CD1c-positive myeloid dendritic cell (primary cell): Measurements from ENCODE around the gene IL12RB1.
A peak's percentile ranks its signal among the peaks of the same experiment; 100 is the strongest.

ENCODE experiments used
- DNase-seq: peaks from one replicate; pipeline ENCODE4 v3.0.0-alpha.2; 2016; ENCODE audit errors: extremely low spot score

The IL12RB1 gene

DNA sequence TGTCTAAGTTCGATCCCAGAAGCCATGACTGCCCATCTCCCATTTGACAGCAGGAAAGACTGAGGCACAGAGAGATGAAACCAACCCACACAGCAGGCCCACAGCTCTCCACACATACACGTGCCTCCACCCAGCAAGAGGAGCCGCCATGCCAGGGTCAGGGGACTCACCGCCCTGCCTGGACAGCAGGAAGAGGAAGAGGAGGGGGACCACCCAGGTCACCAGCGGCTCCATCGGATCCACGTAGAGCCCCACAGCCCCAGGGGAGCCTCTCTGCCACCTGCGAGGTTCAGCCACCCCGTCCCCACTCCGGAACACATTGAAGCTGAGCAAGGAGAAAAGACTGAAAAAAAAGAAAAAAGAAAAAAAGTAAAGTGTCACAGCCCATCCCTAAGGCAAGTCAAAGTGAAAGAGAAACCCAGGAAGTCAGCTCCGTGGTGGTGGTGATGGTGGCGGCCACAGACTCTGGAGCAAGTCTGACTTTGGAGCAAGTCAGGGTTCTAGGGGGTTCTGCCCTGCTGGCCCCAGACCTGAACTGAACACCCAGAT, at the start of gene IL12RB1:
Gene IL12RB1, minus strand, starts transcription at position 345 of the 549 bp plus-strand sequence. Its CDS starts 111 bp downstream, at position 234.
- DNase-seq = peak; percentile 59

DNA sequence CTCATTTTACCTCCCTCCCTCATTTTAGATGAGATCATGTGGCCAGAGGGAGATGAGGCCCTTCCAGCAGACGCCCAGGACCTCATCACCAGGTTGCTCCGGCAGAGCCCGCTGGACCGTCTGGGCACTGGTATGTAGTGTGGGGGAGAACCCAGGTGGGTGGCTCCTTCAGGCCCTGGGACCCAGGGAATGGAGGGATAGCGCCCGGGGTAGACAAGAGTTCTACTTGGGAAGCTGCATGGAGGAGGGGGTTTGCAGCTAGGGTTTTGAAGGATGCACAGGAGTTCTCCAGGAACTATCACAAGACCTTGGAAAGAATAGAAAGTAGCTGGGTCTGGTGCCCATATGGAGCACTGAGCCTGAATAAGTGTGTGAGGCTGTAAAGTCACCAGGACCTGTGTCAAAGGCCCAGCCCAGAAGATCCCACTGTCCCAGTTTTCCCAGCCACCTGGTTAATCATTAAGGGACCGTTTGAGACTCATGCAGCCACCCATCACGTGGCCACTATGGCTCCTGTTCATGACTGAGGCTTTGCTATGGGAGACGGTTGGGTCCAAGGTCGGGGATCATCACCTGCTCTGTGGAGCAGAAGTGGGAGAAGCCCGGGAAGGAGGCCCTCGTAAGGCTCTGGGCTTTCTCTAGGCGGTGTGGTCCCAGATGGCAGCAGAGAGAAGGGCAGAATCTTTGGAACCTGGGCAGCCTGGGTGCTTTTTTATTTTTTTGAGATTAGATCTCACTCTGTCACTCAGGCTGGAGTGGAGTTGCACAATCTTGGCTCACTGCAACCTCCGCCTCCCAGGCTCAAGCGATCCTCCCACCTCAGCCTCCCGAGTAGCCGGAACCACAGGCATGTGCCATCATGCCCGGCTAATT, 49.2 kb upstream of the IL12RB1 start:
- DNase-seq = no peak

DNA sequence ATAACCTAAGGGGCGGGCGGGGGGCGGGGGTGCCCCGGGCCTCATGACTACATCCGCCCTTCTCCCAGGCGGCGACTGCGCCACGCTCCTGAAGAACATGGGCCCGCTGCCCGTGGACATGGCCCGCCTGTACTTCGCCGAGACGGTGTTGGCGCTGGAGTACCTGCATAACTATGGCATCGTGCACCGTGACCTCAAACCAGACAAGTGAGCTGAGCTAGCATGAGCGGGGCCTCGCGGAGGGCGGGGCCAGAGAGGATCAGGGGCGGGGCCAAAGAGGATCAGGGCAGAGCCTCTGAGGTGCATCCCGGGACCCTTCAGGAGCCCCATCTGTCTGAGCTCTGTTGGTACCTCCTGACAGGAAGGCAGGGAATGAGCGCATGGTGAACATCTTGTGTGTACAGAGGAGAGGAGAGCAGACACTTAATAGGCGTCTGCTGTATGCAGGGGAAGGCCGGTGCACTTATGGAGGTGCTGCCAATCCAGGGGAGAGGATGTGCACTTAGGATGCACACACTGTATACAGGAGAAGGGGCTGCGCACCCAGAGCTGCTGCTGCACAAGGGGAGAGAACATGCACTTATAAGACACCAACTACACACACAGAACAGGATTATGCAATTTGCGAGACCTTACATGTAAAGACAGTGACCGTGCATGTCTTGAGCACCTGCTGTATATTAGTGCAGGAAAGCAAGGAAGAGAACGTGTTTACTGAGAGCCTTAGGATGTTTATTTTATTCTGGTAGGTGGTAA, 45.3 kb upstream of the IL12RB1 start:
- no peak for DNase-seq

DNA sequence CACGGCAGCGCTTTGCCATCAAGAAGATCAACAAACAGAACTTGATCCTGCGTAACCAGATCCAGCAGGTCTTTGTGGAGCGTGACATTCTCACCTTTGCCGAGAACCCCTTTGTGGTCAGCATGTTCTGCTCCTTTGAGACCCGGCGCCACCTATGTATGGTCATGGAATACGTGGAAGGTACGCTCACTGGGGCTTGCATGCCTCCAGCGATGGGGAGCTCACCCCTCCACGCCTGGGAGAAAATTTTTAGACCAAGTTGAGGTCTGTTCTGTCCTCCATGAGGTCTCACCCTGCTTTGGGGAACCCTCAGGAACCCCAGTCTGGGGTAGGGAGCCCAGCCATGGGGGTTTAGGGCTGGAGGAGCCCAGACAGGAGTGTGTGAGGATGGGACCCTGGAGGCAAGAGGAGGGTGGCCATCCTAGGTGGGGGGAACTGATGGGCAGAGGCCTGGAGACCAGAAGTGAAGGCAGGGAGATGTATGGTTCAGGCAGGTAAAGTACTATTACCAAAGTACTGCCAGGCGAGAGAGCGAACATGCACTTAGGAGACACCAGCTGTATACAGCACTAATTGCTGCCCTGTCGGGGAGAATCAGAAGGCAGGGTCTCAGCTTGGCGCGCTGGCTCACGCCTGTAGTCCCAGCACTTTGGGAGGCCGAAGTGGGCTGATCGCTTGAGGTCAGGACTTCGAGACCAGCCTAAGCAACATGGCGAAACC, 43.9 kb upstream of the IL12RB1 start:
- DNase-seq = no peak

DNA sequence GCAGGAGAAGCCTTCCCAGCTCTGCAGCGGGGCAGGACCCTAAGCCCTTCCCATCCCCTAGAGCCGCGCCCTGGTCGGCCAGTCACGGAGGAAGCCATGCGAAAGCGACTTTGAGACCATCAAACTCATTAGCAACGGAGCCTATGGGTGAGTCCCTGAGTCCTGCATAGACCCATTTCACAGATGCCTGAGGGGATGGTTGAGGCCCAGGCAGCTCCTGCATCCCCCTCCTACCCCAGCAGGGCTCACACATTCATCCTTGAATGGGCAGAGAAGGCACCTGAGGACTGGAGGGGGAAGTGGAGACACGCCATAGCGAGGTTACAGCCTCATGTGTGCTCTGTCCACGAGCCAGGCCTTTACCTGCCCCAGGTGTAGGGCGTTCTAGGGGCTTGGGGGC, 42.1 kb upstream of the IL12RB1 start:
- DNase-seq = no peak

DNA sequence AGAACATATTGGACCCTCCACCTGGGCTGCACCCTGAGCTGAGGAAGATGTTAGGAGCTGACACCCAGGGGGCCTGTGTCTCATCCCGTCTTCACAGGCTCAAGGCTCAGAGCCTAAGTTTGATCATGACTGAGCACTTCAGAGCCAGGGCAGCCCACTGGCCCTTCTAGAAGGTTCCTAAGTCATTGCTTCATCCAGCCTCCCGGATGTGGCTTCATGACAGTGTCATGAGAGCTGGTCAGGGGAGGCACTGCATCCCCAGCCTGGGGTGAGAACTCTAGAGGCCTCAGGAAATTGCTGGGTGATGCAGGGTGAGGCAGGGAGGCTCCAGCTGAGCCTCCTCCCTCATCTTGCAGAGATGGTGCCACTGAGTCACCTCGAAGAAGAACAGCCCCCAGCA, 41.3 kb upstream of the IL12RB1 start:
- no peak for DNase-seq

DNA sequence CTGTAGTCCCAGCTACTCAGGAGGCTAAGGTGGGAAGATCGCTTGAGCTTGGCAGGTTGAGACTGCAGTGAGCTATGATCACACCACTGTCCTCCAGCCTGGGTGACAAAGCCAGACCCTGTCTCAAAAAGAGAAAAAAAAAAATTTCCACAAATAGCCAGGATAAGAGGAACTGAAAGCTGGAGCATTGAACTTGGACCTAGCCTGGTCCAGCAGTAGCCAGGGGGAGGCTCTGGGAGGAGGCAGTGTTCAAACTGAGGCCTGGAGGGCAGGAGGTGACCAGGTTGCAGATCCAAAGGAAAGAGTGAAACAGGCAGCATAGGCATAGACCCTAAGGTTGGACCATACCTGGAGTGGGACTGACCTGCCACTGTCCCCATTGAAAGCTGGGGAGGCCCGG, 39.4 kb upstream of the IL12RB1 start:
- peak; percentile 55 for DNase-seq

DNA sequence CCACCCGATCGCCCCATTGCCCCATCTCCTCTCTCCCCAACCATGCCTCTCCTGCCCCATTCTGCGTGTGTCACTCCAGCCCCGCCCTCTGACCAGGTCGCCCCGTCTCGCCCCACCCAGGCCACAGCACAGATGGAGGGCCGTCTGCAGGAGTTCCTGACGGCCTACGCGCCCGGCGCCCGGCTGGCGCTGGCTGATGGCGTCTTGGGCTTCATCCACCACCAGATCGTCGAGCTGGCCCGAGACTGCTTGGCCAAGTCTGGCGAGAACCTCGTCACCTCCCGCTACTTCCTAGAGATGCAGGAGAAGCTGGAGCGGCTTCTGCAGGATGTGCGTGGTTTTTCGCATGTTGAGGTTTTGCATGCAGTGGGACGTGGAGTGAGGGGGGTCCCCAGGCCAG, 37.1 kb upstream of the IL12RB1 start:
- DNase-seq = no peak

DNA sequence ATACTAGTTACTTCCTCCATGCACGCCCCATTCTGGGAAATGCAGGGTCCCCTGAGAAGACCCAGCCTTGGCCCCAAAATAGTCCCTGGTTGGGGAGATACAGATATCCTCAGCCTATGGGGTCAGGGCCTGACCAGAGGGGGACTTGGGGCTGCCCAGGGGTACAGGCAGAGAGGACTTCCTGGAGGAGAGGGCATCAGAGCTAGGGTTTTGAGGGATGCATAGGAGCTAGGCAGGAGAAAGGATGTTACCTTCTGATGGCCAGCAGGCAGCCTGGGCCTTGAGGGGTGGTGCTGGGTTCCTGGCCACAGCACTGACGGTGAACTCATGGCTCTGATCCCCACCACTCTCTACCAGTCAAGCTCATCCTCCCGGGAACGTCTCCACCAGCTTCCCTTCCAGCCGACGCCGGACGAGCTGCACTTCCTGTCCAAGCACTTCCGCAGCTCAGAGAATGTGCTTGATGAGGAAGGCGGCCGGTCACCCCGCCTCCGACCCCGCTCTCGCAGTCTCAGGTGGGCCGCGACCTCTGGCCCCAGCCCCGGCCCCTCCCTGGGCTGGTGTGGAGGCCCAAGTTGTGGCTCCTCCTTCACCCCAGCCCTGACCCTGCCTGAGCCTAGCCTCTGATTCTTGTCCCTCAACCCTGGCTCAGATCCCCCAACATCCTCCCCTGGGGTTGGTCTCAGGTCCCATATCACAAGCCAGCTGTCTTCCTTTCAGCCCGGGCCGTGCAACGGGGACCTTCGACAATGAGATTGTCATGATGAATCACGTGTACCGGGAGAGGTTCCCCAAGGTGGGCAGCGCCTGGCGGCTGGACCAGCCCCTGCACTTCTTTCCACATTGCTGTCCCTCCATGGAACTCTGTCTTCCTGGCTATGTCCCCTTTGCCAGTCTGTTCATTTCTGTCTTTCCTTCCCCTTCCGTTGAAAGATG, 36.4 kb upstream of the IL12RB1 start:
- no peak for DNase-seq

DNA sequence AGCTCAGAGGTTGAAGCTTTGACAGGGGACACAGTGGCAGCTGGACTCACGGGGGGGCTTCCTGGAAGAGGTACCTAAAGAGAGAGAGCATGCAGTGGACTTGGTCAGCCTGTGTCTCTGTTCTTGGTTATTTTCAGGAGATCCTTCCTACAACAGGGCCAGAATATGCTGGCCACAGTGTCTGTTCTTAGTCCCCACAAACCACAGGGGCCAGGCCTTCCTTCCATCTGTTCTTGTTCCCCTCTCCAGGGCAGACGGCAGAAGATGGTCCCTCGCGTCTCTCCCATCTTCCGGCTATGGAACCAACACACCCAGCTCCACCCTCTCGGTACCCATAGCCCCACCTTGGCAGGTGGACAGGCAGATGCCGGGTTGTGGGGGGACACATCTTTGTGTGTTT, 35.7 kb upstream of the IL12RB1 start:
- DNase-seq = no peak

DNA sequence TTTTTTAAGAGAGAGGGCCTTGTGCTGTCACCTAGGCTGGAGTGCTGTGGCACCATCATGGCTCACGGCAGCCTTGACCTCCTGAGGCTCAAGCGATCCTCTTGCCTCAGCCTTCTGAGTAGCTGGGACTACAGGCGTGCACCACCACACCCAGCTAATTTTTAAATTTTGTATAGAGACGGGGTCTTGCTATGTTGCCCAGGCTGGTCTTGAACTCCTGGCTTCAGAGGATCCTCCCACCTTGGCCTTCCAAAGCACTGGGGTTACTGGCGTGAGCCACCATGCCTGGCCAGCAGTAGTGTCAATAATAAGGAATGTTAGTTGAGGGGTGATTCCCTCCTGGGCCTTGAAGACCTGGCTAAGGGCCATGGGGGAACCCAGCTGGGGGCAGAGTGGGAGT, 34.4 kb upstream of the IL12RB1 start:
- no peak for DNase-seq

DNA sequence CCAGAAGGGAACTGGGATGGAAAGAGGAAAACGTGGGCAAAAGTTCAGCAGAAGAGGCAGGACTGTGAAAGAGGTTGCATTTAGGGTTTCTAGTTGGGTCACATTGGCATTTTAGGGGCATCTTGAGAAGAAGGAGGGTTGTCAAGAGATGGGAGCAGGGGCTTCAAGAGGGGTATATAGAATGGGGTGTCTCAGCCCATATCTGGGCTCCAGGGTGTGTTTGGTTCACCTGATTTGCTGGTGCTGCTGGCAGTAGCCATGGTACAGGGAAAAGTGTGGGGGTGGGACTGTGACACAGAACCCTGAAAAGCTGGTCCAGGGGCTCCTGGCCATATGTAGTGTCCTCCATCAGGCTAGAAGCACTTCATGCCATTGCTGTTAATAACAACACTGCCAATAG, 33.4 kb upstream of the IL12RB1 start:
- no peak for DNase-seq

DNA sequence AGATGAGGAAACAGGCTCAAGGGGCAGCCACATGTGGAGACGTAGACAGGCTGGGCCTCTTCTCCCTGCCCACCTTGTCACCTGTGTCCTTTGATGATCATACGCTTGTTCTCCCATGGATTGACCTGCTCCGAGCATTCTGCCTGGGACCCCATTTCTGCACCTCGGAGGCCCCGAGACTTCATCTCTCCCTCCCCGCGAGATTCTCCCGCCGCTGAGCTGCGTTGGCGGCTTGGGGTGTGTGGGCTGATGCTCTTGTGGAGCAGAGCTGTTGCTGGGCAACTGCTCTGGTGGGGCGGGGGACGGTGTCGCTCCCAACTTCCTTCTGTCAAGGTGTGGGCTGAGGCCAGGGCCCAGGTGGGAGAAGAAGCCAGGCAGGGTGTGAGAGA, 33.0 kb upstream of the IL12RB1 start:
- DNase-seq = no peak

DNA sequence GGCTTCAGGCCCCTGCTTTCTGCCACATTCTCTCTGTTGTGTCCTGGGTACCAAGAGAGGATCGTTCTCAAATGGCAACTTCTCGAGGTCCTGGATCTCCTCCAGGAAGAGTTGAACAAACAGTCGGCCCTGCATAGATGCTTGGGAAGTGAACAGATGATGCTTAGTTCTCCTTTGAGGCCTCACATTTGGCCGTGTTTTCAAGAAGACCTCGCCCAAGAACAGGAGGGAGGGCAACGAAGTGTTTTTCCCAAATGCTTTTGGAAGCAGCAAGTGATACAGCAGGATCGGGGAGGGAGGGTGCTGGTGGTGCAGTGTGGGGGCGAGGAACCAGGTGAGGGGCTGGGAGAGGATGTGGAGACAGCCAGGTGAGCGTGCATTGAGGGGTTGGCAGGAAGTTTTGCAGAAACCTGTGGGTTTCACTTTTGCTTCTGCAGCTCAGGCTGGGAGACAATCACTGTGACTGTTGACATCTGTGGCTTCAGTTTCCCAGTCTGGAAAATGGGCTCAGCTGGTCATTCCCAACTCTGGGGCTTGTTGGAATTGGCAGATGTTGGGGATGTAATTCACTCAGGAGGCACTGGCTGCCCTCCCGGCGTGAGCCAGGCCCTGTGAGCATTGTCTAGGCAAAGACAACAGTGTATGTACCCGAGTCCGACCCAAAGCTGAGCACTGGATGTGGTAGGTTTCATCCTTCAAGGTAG, 32.4 kb upstream of the IL12RB1 start:
- peak; percentile 23 for DNase-seq

DNA sequence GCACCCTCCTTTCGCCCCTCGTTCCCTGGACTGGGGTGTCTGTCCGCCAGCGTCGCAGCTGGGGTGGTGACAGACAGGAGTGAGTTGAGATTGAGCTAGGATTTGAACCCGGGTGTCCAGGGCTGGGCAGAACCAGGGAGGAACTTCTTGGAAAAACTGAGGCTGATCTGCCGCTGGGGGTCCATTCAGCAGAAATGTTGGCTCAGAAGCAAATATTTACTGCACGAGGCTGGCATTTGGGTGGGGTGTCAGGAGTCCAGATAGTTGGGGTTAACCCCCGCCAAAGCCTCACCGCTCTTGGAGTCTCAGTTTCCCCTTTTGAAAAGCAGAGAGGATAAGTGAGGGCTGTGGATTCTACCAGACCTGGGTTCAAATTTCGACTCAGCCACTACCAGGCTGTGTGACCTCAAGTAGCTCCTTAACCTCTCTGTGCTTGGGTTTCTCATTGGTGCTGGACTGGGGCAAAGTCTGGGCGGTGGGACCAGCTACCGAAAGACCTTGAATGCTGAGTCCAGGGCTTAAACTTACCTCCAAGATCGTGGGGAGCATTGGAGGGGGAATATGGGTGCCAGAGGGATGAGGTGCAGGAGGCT, 31.8 kb upstream of the IL12RB1 start:
- no peak for DNase-seq

DNA sequence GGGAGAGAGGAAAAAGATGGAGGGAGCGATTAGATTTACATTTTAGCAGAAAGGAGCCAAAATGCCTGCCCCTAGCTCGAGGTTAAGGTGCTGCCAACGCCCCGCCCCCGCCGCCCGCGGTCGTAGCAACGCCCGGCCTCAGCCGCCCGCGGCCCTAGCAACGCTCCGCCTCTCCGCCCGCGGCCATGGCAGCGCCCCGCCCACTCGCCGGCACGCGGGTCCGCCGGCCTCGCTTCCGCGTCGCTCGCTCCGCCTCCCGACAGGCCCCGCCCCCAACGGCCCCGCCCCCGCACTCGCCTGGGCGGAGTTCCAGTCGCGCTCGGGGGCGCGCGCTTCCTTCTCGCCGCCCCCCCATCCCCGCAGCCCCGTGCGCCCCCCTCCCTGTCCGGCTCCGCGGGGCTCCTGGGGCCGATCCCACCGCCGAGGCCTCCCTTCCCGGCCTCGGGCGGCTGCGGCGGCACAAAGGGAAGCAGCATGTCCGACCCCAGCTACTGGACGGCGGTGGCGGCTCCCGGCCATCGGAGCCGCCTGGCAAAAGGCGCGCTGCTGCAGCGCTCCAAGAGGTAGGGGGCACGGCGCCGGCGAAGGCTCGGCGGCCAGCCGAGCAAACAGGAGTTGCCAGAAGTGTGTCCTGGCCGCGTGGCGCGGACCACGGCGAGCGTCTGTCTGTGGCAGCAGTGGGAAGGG, 31.1 kb upstream of the IL12RB1 start:
- peak; percentile 97 for DNase-seq

DNA sequence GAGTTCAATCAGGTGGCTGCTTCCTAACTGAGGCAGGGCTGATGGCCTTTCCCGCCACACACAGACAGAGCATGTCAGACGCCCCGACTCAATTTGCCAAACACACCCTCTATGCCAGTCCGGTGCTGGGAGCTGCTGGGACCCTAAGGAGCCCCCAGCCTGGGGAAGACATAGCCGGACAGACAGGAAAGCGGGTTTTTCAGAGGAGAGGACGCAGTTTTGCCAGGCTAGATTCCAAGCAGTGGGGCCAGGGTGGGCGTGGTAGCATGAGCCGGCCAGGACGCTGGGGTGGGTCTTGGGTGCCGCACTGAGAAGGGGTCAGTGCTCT, 30.6 kb upstream of the IL12RB1 start:
- DNase-seq = no peak

DNA sequence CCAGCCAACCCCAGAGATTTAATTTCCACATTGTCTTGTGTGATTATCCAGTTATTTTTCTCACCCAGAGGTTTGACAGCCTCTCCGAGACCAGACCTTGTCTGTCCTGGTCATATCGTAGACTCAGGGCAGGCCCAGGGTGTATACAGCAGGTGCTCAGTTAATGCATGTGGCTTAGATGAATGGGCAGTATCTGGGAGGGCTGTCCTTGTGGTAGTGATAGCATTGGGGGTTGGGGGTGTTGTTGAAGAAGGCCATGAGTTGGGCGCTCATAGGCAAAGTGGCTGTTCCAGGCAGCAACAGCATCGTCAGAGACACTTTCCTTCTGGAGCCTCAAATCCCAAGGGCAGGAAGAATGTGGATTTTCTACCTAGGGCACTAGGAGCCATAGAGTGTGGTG, 27.7 kb upstream of the IL12RB1 start:
- no peak for DNase-seq

DNA sequence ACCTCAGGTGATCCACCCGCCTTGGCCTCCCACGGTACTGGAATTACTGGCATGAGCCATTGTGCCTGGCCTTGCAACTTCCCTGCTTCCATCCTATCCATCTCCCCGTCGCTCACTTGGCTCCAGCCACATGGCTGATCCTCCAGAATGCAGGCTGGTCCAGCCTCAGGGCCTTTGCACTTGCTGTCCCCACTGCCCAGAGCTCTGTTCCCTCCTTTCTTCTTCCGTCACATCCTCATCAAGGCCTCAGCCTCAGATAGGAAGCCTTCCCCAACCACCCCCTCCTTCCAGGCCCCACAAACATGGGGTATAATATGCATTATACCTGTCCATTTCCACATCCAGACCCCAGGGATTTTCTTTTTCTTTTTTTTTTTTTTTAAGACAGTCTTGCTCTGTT, 27.1 kb upstream of the IL12RB1 start:
- DNase-seq = no peak
